Upper lobe of right lung (tissue), 1 donor: Measurements from ENCODE around the gene KCNAB2. TPM values are rescaled to one million over a fixed set of nuclear protein-coding genes. Genes with fewer than 3 reads are reported as not detected.

ENCODE experiments used
- ATAC-seq: fragments of 200-7000 bp; cut with Tn5 transposase; one replicate; pipeline ENCODE4 v1.9.1; 2020; ENCODE audit warnings: mild to moderate bottlenecking, moderate library complexity
- DNase-seq: peaks from one replicate; pipeline ENCODE4 v3.0.0-alpha.2; 2020
- H3K27ac ChIP-seq: fragments of 200-600 bp; one replicate; pipeline ENCODE4 v1.8.0; 2022
- H3K27me3 ChIP-seq: fragments of 200-600 bp; one replicate; pipeline ENCODE4 v1.8.0; 2022; ENCODE audit warnings: mild to moderate bottlenecking
- H3K36me3 ChIP-seq: fragments of 200-600 bp; one replicate; pipeline ENCODE4 v1.8.0; 2022
- H3K4me1 ChIP-seq: fragments of 200-600 bp; one replicate; pipeline ENCODE4 v1.8.0; 2022
- H3K4me3 ChIP-seq: fragments of 200-600 bp; one replicate; pipeline ENCODE4 v1.8.0; 2022; ENCODE audit warnings: mild to moderate bottlenecking
- H3K9me3 ChIP-seq: fragments of 200-600 bp; one replicate; pipeline ENCODE4 v1.8.0; 2022
- intact Hi-C: fragments of 100-400 bp; cut with DNase I; formaldehyde crosslinking; loops from one replicate; pipeline ENCODE4 v1.11.0; 2022
- total RNA-seq: library from RNA; stranded (reverse); fragmentation: NEBNext Ultra II Directional; extraction: Animal tissue kit (Norgen Biotek cat#: 25700); gene quantifications from one replicate; pipeline ENCODE4 v1.2.1, GENCODE V29; 2021
- TF ChIP-seq, protein P1 (sequence below): fragments of 200-600 bp; IDR thresholded peaks from one replicate; pipeline ENCODE4 v1.8.0; 2022; ENCODE audit warnings: antibody characterized with exemption
- donor health status: DM: no; HTN: yes; CAD: no; lungs with severe emphysema.

KCNAB2 gene
- total RNA-seq, 1 donor from 2014 or later, result 60.4 TPM

DNA sequence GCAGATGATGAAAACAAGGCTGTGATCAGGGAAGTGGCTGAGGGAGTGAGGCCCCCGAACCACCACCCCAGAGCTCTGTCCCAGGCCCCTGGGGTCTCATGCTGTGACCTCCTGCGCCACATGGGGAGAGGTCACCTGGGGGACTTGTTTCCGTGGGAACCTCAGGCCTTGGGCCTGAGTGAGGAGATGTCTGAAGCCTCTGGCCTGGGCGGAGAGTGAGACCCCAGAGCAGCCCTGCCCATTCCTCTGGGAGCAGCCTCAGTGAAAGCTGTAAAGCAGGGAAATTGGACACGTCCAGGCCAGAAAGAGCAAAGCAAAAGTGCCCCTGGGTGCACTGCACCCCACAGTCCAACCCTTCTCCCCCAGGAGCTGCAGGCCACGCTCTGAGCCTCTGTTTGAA is 37.0 kb upstream of the KCNAB2 start:
- intact Hi-C loops, result no loop called here
- H3K4me3 ChIP-seq, result no peak overlapping the region
- H3K9me3 ChIP-seq, result no peaks in the 10 kb centered on the region
- DNase-seq (peak; percentile 20), ATAC-seq (no peak)
- no peaks in the 10 kb centered on the region for H3K36me3 ChIP-seq
- no peaks in the 10 kb centered on the region for H3K27me3 ChIP-seq
- H3K27ac ChIP-seq, result no peak overlapping the region
- H3K4me1 ChIP-seq, result no peaks in the 10 kb centered on the region
- TF ChIP-seq, protein P1, sequence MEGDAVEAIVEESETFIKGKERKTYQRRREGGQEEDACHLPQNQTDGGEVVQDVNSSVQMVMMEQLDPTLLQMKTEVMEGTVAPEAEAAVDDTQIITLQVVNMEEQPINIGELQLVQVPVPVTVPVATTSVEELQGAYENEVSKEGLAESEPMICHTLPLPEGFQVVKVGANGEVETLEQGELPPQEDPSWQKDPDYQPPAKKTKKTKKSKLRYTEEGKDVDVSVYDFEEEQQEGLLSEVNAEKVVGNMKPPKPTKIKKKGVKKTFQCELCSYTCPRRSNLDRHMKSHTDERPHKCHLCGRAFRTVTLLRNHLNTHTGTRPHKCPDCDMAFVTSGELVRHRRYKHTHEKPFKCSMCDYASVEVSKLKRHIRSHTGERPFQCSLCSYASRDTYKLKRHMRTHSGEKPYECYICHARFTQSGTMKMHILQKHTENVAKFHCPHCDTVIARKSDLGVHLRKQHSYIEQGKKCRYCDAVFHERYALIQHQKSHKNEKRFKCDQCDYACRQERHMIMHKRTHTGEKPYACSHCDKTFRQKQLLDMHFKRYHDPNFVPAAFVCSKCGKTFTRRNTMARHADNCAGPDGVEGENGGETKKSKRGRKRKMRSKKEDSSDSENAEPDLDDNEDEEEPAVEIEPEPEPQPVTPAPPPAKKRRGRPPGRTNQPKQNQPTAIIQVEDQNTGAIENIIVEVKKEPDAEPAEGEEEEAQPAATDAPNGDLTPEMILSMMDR, result no peak

DNA sequence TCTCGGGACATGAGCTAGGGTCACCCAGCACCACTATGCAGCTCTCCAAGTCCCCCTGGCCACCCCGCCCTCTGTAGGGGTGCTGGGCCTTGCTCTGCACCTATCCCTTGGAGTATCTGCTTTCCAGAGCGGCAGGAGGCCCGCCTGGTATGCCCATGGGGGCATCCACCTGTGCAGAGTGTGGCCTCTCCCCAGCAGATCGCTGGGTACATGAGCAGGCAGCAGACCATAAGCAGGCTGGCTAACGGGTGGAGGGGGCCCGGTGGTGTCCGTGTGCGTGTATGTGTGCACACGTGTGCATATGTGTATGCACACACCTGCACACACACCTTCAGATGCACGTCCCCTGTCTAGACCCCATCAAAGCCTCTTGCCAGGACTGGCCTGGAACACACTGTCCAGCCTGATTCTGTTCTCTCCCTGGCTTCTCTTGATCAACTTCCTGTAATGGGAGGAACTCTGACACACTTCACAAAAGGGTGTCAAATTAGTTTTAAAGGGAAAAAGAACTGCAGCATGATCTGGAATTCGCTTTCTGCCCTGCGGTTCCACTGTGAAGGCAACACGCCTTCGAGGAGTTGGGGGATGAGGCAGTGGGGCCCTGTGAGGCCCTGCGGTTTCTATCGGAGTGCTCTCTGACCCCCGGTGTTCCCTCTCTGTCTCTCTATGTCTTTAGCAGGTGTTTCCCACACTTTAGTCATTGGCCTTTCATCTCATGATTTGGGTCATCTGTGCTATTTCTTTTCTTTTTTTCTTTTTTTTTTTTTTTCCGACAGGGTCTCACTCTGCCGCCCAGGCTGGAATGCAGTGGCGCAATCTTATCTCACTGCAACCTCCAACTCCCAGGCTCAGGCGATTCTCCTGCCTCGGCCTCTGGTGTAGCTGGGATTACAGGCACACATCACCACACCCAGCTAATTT is 36.3 kb upstream of the KCNAB2 start:
- ATAC-seq, result peak; percentile 71
- Histone ChIP-seq H3K4me3 (no peak overlapping the region), H3K27me3 (no peaks in the 10 kb centered on the region), H3K36me3 (no peaks in the 10 kb centered on the region), H3K27ac (no peak overlapping the region), H3K4me1 (no peaks in the 10 kb centered on the region), H3K9me3 (no peaks in the 10 kb centered on the region)
- DNase-seq, result peak; percentile 51
- TF ChIP-seq, protein P1, result no peak
- intact Hi-C loops, result no loop called here

DNA sequence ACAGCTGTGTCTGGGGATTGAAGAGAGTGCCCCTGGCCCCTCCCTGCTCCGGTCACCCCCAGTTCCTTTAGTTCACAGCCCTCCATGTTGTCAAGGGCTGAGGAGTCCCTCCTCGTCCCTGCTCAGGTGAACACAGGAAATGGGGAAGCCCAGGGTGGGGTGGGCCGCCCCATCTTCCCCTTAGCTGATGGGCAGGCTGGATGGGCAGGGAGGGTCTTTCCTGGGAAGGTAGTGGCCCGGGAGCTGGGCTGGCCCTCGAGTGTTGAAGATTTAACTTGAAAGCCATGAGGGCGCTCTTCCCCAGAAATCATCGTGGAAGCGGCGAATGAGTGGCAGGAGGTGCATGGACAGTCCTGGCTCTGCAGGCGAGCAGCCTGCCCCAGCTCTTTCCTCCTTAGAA is 35.1 kb upstream of the KCNAB2 start:
- Histone ChIP-seq H3K4me3 (no peak overlapping the region), H3K4me1 (no peaks in the 10 kb centered on the region), H3K27me3 (no peaks in the 10 kb centered on the region), H3K9me3 (no peaks in the 10 kb centered on the region), H3K36me3 (no peaks in the 10 kb centered on the region), H3K27ac (no peak overlapping the region)
- TF ChIP-seq, protein P1, result no peak
- DNase-seq (no peak), ATAC-seq (no peak)
- intact Hi-C loops, result no loop called here

DNA sequence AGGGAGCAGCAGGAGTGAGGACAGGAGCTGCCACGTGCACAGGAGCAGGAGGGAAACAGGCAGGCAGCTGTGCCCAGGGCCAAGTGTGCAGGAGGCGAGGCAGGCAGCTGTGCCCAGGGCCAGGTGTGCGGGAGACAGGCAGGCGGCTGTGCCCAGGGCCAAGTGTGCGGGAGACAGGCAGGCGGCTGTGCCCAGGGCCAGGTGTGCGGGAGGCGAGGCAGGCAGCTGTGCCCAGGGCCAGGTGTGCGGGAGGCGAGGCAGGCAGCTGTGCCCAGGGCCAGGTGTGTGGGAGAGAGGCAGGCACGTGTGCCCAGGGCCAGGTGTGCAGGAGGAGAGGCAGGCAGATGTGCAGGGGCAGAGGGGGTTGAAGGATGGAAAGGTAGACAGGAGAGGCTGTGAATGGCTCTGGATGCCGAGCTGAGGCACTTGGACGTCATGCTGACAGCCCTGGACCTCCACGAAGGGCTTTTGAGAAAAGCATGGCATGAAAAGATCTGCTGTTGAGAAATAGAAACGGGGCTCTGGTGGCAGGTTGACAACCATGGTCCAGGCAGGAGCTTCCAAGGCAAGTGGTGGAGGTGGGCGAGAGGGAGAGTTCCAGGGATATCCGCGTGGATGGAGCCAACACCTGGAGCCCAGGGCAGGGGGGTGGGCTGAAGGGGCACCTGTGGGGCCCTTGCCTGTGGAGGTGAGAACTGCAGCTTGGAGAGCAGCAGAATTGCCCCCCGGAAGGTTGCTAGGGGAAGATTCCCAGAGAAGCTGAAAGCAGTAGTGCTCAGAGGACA is 34.3 kb upstream of the KCNAB2 start:
- no peaks in the 10 kb centered on the region for H3K9me3 ChIP-seq
- ATAC-seq, result no peak
- H3K36me3 ChIP-seq, result no peaks in the 10 kb centered on the region
- H3K4me3 ChIP-seq, result no peak overlapping the region
- H3K27ac ChIP-seq, result no peak overlapping the region
- intact Hi-C loops, result no loop called here
- TF ChIP-seq, protein P1, result no peak
- H3K4me1 ChIP-seq, result no peaks in the 10 kb centered on the region
- H3K27me3 ChIP-seq, result no peaks in the 10 kb centered on the region
- DNase-seq, result no peak

DNA sequence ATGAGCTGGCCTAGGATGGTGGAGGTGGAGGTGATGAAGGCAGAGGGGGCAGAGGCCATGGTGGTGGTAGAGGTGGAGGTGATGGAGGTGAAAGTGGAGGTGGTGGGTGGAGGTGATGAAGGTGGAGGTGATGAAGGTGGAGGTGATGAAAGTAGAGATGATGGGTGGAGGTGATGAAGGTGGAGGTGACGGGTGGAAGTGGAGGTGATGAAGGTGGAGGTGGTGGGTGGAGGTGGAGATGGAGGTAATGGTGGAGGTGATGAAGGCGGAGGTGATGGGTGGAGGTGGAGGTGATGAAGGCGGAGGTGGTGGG is 33.8 kb upstream of the KCNAB2 start:
- TF ChIP-seq, protein P1, result no peak
- intact Hi-C loops, result no loop called here
- H3K27me3 ChIP-seq, result no peaks in the 10 kb centered on the region
- DNase-seq (no peak), ATAC-seq (no peak)
- H3K27ac ChIP-seq, result no peak overlapping the region
- no peaks in the 10 kb centered on the region for H3K4me1 ChIP-seq
- no peaks in the 10 kb centered on the region for H3K36me3 ChIP-seq
- H3K9me3 ChIP-seq, result no peaks in the 10 kb centered on the region
- H3K4me3 ChIP-seq, result no peak overlapping the region
